ENCODE data around the gene RFC2.
"Not testable (repeated sequence)": the region's sequence is repeated elsewhere in the genome, so short reads cannot be mapped to it uniquely, and the experiment has no call there.

RFC2 gene

GRCh38 chr7:74282748-74283459 lies 28.7 kb upstream of the RFC2 start:
- DNase-seq: no peak

DNA sequence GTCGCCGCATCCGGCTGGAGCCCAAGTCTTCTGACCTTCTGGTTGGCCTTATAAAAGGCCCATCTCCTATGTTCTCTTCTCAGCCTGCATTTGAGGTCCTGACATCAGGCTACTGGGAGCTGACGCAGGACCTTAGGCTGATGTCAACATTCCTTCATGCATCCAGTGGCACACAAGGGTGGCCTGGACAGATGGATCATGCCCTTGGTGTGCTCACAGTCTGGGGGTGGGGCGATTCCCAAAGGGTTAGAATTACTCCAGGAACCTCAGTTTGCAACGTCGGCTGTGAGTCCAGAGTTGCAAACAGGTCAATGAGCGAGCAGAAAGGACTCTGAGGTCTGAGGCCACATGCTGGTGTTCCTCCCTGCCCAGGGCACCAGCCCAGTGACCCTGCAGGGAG lies 26.8 kb upstream of the RFC2 start:
- DNase-seq: no peak

DNA sequence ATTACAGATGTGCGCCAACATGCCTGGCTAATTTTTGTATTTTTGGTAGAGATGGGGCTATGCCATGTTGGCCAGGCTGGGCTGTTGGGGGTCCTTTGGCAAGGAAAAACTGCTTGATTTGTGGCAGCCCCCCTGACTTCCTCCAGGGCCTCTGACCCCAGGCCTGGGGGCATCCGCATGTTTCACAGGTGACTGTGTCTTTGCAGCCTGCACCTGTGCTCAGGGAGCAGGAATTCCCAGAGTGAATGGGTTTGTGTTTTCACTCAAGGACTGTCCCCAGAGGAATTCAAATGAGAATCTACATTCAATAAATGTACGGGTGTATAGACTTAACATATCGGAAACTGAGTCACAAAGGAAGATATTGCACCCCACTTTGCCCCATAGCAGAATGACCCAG lies 23.4 kb upstream of the RFC2 start:
- DNase-seq: no peak

DNA sequence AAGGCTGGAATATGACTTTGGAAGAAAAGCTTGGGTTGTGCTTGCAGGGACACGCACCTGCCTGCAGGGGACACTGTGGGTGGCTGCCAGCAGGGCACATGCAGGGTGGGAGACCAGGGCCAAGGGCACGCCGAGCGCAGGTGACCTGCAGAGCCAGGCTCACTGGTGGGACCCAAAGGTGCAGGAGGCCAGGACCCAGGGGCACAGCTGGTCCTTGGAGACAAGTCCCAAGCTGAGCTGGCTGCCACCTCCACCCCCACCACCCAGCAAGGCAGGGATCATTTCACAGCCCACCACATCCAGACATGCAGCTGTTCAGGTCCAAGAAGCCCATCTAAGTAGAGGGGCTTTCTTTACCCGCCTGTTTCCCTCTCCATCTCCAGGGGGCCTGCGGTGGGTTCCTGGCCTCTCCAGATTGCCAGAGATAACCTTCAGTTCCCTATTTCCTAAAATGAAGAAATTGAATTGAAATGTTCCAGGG lies 21.2 kb upstream of the RFC2 start:
- DNase-seq: no peak

DNA sequence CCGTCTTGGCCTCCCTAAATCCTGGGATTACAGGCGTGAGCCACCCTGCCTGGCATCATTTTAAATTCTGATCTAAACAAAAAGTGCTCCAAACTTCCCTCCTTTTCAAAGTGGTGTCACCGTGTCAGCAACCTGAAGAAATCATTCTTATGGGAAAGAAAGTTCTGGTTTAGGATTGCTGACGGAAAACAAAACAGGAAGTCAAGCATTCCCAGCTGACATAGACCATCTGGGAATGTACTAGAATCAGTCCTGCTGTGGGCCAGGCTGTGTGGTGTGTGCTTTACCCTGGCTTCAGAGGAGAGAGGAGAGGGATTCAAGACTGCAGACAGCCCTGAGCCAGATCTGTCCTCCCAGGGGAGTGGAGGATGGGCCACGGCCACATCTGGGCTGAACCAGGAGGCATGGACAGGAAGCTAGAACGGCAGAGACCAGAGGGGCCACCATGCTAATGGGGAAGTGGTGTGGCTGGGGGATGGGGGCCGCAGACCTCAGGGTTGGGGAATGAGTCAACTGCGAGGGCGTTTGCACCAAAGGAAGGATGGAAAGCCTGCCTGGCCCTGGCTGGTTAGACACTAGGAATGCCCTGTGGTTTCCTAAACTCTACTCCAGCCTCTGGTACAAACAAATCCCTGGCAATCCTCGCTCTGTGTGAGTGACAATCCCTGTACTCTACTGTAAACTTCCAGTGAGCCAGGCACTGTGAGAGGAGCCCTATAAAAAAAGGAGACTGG lies 18.3 kb upstream of the RFC2 start:
- DNase-seq: no peak

- DNase-seq: no peak
Measured at GRCh38 chr7:74271742-74272141, 17.5 kb upstream of the RFC2 start.

DNA sequence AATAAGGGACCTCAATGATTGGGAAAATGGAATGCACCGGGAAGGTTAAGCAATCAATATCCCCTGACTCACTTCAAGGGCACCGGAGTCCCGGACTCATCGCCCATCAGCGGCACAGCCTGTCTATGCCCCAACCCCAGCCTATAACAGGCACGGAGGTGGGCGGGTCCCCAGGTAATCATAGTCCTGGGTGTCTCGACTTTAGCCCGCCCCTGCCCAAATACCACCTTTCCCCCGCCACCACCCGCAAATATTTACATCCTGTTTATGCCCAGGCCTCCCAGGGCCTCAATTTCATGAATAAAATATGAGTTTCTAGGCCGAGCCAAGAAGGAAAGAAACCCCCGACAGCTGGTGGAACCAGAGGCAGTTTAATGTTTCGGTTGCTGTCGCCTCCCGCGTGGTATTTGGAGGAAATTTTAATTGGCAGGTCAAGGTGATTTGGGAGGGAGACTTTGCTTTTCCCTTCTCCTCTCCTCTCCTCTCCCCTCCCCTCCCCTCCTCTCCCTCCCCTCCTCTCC lies 15.6 kb upstream of the RFC2 start:
- DNase-seq: peak; percentile 76

- DNase-seq: no peak
Measured at GRCh38 chr7:74267756-74268565, 13.8 kb upstream of the RFC2 start.

GRCh38 chr7:74266191-74266963 lies 12.2 kb upstream of the RFC2 start:
- no peak for DNase-seq

DNA sequence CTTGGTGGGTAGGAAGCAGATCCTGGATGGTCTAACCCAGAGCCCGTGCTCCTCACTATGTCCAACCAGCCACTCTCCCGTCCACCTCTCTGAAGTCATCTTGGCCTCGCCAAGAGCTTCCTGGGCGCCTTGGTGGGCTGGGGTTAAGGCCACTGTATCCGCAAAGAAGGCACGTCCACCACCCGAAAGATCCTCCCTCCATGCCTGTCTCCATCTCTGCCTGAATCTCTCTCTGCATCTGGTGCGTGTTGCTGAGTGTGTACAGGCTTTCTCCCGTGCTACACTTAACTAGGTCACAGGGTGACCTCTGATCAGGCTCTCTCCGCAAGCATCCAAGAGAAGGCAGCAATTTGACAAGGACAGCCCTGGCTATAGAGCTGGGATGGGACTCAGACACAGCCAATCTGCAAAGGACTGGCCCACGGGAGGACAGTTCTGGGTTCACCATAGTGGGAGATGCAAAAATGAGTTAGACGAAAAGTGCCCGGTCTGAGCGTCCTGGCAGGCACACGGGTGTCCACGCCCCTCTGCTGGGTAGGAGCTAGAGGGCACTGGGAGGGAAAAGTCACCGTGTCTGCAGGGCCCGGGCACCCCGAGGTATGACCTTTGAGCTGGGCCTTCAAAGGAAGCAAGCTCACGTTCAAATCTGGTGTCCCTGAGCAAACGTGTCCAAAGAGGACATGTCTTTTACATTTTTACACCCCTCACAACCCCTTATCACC lies 9.4 kb upstream of the RFC2 start:
- DNase-seq: no peak

DNA sequence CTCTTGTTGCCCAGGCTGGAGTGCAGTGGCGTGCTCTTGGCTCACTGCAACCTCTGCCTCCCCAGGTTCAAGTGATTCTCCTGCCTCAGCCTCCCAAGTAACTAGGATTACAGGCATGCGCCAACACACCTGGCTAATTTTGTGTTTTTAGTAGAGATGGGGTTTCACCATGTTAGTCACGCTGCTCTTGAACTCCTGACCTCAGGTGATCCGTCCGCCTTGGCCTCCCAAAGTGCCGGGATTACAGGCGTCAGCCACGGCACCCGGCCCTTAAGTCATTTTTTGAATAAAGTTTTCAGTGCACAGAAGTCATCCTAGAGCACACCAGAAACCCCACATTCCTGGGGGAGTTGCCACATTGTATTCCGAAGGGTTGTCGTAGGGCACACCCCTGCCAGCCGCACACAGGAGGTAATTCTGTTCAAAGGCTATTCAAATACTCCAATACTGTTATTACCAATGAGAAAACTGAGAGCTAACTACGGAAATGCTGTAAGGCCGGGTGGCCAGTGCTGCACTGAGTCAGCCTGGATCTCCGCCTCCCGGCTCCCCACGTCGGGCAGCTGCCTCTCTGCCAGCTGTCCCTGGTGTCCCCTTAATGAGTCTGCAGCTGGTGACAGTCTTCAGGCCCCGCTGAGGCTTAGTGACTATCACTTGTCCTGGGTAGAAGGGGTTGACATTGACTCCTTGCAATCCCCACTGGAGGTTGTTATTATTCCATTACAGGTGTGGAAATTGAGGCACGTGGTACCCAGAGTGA lies 8.6 kb upstream of the RFC2 start:
- DNase-seq: no peak

GRCh38 chr7:74258639-74259038 lies 4.4 kb upstream of the RFC2 start:
- no peak for DNase-seq

- DNase-seq: no peak
Measured at GRCh38 chr7:74256491-74257408, 2.6 kb upstream of the RFC2 start.

DNA sequence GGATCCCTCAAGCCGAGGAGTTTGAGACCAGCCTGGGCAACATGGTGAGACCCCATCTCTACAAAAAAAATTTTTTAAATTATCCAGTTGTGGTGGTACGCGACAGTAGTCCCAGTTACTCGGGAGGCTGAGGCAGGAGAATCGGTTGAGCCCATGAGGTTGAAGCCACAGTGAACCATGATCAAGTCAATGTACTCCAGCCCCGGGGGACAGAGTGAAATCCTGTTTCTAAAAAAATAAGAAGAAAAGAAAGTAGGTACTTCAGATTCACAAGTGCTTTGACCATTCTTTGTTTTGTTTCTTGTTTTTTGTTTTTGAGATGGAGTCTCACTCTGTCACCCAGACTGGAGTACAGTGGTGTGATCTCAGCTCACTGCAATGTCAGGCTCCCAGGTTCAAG lies 1.3 kb upstream of the RFC2 start:
- DNase-seq: not testable (repeated sequence)

DNA sequence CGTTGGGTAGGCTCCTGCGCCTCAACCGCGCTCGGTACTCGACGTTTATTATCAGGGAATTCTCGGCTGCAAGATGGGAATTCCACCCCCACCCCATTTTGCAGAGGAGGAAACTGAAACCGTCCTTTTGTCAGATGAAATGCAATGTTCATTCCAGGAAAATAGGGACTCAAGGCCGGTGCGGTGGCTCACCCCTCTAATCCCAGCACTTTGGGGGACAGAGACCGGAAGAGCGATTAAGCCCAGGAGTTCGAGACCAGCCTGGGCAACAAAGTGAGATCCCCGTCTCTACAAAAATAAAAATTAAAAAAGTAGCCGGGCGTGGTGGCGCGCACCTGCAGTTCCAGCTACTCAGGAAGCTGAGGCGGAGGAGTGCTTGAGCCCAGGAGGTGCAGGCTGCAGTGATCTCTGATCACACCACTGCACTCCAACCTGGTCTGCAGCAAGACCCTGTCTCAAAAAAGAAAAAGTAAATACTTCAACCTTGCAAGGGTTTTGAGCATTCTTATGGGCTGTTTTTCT lies 720 bp upstream of the RFC2 start:
- DNase-seq: no peak

GRCh38 chr7:74253835-74254128 lies 417 bp downstream of the RFC2 start:
- DNase-seq: no peak

GRCh38 chr7:74253331-74253730 lies 868 bp downstream of the RFC2 start:
- no peak for DNase-seq

- peak; percentile 64 for DNase-seq
Measured at GRCh38 chr7:74252893-74253292, 1.3 kb downstream of the RFC2 start.

GRCh38 chr7:74249058-74249457 lies 5.1 kb downstream of the RFC2 start:
- not testable (repeated sequence) for DNase-seq

GRCh38 chr7:74248156-74248555 lies 6.0 kb downstream of the RFC2 start:
- DNase-seq: no peak
